NB4 (cell line): ENCODE data around the gene VPS26C.

Experiments
- POLR2A ChIP-seq: IDR thresholded peaks from 2 replicates; pipeline ENCODE4 v1.6.1; 2011; ENCODE audit warnings: mild to moderate bottlenecking; ENCODE audit not compliant: insufficient read length; ENCODE audit errors: extremely low read depth
- TF ChIP-seq, protein P1 (sequence below): IDR thresholded peaks from one replicate; pipeline ENCODE4 v1.5.1; 2012; ENCODE audit warnings: low read depth, low read length

GRCh38 chr21:37206496-37206895, 60.6 kb downstream of the VPS26C start:
- TF ChIP-seq, protein P1, sequence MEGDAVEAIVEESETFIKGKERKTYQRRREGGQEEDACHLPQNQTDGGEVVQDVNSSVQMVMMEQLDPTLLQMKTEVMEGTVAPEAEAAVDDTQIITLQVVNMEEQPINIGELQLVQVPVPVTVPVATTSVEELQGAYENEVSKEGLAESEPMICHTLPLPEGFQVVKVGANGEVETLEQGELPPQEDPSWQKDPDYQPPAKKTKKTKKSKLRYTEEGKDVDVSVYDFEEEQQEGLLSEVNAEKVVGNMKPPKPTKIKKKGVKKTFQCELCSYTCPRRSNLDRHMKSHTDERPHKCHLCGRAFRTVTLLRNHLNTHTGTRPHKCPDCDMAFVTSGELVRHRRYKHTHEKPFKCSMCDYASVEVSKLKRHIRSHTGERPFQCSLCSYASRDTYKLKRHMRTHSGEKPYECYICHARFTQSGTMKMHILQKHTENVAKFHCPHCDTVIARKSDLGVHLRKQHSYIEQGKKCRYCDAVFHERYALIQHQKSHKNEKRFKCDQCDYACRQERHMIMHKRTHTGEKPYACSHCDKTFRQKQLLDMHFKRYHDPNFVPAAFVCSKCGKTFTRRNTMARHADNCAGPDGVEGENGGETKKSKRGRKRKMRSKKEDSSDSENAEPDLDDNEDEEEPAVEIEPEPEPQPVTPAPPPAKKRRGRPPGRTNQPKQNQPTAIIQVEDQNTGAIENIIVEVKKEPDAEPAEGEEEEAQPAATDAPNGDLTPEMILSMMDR: no peak
- TF ChIP-seq POLR2A: no peak
